Measurements from ENCODE around the gene SPDYE8. TPM values are rescaled to one million over a fixed set of nuclear protein-coding genes. Genes with fewer than 3 reads are reported as not detected.
"Not testable (repeated sequence)": the region's sequence is repeated elsewhere in the genome, so short reads cannot be mapped to it uniquely, and the experiment has no call there.

SPDYE8 gene
- total RNA-seq, 2 experiments from 2014 or later, result not detected

DNA sequence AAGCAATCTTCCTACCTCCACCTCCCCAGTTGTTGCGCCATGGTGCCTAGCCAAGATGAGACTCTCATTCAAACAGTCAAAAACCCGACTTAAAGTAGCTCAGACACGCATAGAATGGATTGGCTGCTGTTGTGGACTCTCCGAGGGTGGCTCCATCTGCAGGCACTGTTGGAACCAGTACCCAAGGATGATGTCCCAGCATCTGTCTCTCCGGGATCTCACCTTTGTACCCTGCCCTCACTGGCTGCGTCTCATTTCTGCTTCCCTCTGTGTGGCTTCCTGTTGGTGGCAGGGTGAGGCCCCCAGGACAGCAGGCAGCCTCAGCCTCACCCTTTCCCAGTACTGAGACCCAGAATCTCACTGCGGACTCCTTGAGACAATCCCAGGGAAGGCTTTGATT is 54.8 kb downstream of the SPDYE8 start:
- H3K27ac Mint-ChIP-seq; POLR2A ChIA-PET; H3K27me3 Mint-ChIP-seq; H3K4me3 Mint-ChIP-seq; H3K36me3 Mint-ChIP-seq (ENCODE audit: low read depth); H3K4me1 Mint-ChIP-seq; DNase-seq; H3K9me3 Mint-ChIP-seq; CTCF ChIA-PET: not testable (repeated sequence)

DNA sequence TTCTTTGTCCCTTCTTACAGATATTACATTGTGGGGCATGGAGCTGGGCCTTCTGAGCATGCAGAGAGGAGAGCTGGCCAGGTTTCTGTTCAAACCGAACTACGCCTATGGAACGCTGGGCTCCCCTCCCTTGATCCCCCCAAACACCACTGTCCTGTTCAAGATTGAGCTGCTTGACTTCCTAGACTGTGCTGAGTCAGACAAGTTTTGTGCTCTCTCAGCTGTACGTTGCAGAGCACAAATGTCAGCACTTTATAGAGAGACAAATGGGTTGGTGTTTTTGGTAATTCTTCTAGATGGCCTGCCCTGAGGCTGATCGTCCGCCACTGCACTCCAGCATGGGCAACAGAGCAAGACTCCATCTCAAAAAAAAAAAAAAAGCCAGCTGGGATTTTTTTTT is 58.1 kb downstream of the SPDYE8 start:
- CTCF ChIA-PET; H3K27me3 Mint-ChIP-seq; H3K4me1 Mint-ChIP-seq; H3K9me3 Mint-ChIP-seq; H3K27ac Mint-ChIP-seq; H3K36me3 Mint-ChIP-seq (ENCODE audit: low read depth); POLR2A ChIA-PET; H3K4me3 Mint-ChIP-seq; DNase-seq: not testable (repeated sequence)

Other genes with a start within 250 kb of the SPDYE8 start
- 1 to 10 TPM; 4.5 to 4.6 TPM for gene TYW1B, start 201.6 kb downstream of the SPDYE8 start, total RNA-seq
- gene POM121, start 104.7 kb downstream of the SPDYE8 start, total RNA-seq, result 10 to 100 TPM; 55.0 to 59.6 TPM
- 1 to 10 TPM; 1.2 to 1.5 TPM for gene TRIM74, start 60.3 kb downstream of the SPDYE8 start, total RNA-seq
- gene SPDYE11, start 28.1 kb upstream of the SPDYE8 start, total RNA-seq, result not detected
- gene SPDYE9, start 56.3 kb upstream of the SPDYE8 start, total RNA-seq, result not detected